ENCODE results near the gene PEX16.
"Not testable (repeated sequence)": the region's sequence is repeated elsewhere in the genome, so short reads cannot be mapped to it uniquely, and the experiment has no call there.

PEX16 gene

DNA sequence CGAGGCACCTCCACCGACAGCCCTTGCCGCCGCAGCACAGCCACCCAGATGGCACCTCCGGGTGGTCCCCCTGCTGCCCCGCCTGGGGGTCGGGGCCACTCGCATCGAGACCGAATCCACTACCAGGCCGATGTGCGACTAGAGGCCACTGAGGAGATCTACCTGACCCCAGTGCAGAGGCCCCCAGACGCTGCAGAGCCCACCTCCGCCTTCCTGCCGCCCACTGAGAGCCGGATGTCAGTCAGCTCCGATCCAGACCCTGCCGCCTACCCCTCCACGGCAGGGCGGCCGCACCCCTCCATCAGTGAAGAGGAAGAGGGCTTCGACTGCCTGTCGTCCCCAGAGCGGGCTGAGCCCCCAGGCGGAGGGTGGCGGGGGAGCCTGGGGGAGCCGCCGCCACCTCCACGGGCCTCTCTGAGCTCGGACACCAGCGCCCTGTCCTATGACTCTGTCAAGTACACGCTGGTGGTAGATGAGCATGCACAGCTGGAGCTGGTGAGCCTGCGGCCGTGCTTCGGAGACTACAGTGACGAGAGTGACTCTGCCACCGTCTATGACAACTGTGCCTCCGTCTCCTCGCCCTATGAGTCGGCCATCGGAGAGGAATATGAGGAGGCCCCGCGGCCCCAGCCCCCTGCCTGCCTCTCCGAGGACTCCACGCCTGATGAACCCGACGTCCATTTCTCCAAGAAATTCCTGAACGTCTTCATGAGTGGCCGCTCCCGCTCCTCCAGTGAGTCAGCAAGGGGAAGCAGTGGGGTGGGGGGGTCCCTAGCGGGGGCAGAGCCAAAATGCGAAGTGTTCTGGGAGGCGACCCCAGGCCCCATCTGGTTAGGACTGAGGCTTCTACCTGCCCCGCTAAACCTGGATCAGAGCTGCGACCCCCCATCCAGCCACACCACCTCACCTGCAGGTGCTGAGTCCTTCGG is 15.0 kb downstream of the PEX16 start:
- no peak for DNase-seq (ENCODE audit: low spot score)
- Histone ChIP-seq H3K27ac (no peak overlapping the region), H3K4me3 (no peak overlapping the region)
- TF ChIP-seq, protein P1, sequence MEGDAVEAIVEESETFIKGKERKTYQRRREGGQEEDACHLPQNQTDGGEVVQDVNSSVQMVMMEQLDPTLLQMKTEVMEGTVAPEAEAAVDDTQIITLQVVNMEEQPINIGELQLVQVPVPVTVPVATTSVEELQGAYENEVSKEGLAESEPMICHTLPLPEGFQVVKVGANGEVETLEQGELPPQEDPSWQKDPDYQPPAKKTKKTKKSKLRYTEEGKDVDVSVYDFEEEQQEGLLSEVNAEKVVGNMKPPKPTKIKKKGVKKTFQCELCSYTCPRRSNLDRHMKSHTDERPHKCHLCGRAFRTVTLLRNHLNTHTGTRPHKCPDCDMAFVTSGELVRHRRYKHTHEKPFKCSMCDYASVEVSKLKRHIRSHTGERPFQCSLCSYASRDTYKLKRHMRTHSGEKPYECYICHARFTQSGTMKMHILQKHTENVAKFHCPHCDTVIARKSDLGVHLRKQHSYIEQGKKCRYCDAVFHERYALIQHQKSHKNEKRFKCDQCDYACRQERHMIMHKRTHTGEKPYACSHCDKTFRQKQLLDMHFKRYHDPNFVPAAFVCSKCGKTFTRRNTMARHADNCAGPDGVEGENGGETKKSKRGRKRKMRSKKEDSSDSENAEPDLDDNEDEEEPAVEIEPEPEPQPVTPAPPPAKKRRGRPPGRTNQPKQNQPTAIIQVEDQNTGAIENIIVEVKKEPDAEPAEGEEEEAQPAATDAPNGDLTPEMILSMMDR (IDR thresholded peaks at IDR 0.05), result no peak

DNA sequence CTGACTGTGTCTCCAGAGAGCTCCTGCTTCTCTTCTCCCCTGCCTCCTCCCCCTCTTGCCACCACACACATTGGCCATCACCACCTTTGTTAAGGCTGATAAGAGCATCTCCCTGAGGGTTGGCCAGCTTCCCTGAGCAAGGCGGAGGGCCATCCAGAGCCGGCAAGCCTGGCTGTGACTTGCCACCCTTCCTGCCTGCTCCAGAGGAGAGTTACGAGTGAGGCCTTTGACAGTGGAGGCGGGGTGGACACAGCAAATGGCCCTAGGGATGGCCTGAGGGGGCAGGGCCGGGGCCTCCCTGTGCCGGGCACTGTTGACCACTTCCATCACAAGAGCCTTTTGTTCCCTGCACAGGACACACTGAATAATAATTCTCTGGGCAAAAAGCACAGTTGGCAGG is 16.1 kb downstream of the PEX16 start:
- H3K27ac ChIP-seq, result no peak overlapping the region
- DNase-seq (ENCODE audit: low spot score), result no peak
- no peak overlapping the region for H3K4me3 ChIP-seq
- TF ChIP-seq, protein P1 (IDR thresholded peaks at IDR 0.05), result no peak

GRCh38 chr11:45900916-45901617 is 16.6 kb downstream of the PEX16 start:
- TF ChIP-seq, protein P1 (IDR thresholded peaks at IDR 0.05), result no peak
- H3K27ac ChIP-seq, result no peak overlapping the region
- H3K4me3 ChIP-seq, result peak overlapping the region; percentile 81
- DNase-seq (ENCODE audit: low spot score), result no peak

GRCh38 chr11:45900175-45900800 is 17.4 kb downstream of the PEX16 start:
- Histone ChIP-seq H3K27ac (peak overlapping the region in 1 of 2 donors; percentile 77), H3K4me3 (peak overlapping the region; percentile 81)
- DNase-seq (ENCODE audit: low spot score), result not testable (repeated sequence)

DNA sequence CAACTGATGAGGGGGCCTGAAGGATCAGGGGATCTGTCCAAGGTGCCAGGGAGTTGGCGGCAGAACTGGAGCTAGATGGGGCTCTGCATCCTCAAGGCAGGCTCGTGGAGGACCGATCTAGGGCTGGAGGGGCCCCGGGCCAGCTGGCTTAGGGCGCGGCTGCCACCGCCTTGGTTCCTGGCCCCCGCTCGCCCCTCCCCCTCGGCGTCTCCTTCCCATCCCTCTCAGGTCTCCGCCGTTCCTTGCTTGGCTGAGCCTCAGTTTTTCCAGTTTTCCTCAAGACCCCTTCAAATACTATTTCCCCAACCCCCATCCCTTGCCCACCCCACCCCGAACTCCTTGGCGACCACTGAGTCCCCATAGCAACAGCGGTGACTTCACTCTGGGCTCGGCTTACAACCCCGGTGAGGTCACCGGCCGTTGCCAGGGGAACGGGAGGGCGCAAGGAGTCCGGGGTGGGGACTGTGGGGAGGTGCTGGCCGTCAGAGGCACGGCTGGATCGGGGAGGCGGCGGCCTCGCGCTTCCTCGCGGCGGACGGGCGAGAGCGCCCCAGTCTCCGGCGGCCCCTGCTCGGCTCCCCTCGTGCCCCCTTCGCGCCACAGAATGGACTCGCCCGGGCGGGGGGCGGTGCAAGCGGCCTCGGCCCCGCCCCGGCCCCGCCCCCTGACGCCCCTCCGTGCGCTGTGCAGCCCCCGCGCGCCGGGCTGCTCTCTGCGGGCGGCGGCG is 18.1 kb downstream of the PEX16 start:
- Histone ChIP-seq H3K4me3 (peak overlapping the region; percentile 81), H3K27ac (peak overlapping the region in 1 of 2 donors; percentile 77)
- TF ChIP-seq, protein P1 (IDR thresholded peaks at IDR 0.05), result no peak
- peak; percentile 89 for DNase-seq (ENCODE audit: low spot score)

GRCh38 chr11:45899086-45899447 is 18.6 kb downstream of the PEX16 start:
- Histone ChIP-seq H3K4me3 (peak overlapping the region; percentile 81), H3K27ac (peak overlapping the region in 1 of 2 donors; percentile 77)
- TF ChIP-seq, protein P1 (IDR thresholded peaks at IDR 0.05), result no peak
- no peak for DNase-seq (ENCODE audit: low spot score)

DNA sequence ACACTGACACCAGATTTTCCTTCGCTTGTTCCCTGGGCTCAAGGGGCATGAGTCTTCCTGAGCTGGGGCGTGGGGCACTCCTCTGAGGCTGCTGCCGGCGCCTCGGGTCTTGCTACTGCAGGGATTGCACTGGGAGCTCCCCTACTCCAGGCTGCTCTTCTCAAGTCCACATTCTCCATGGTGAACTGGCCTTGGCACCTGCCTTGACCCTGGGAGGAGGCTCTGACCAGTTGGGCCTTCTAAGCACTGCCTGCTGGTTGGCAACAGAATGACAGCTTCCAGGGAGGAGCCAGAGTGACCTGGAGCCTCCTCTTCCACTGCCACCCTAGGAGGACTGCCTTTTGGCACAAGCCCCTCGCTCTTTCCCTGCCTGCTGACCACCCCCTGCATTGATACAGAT is 20.1 kb downstream of the PEX16 start:
- H3K4me3 ChIP-seq, result no peak overlapping the region
- H3K27ac ChIP-seq, result no peak overlapping the region
- TF ChIP-seq, protein P1 (IDR thresholded peaks at IDR 0.05), result no peak
- no peak for DNase-seq (ENCODE audit: low spot score)

Data from coronary artery (tissue), 2 donors.